Heart left ventricle (tissue), 13 donors: Measurements from ENCODE around the gene GSX1.

Experiments used
- POLR2A ChIP-seq, 2 donors: fragments of 450-650 bp; IDR thresholded peaks; one replicate each; pipeline ENCODE4 v1.6.1; 2017; ENCODE audit warnings: antibody characterized with exemption in 2 of 2, mild to moderate bottlenecking in 2 of 2, moderate library complexity in 2 of 2
- TF ChIP-seq, protein P1 (sequence below), 12 donors: fragments of 200-600 bp; sonication (generic) in 4 of 12; IDR thresholded peaks; one replicate each; pipeline versions ENCODE4 v1.5.0 to v1.8.0; 2018 to 2022; ENCODE audit warnings: antibody characterized with exemption in 12 of 12, mild to moderate bottlenecking in 5 of 12
- donor health status: ischemic (EF 13 %, LVEDD 7.1; RV severe dilation, severe dysfunction).
- donor health status: DM: no; HTN: yes; CAD: no.
- donor health status: DM: no; HTN: no; CAD: no.
- donor health status: ischemic (EF 25% LVEDD 6.9; RV normal size, moderate dysfunction).
- donor health status: ischemic (EF 25% LVEDD 5.7; RV mildly dilated, moderate dysfunction).
- donor health status: ischemic (EF 35%, LVEDD 5.7; RV mildly dilated, moderate dysfunction).
- donor health status: nonischemic (EF 11% LVEDD 7.7; RV severe dilation, severe dysfunction).
- donor health status: DM: yes; HTN: yes; CAD: no.
- donor health status: PGD.
- donor health status: ischemic (EF 29% LVEDD 5.4; RV normal size, mild dysfunction).
- donor health status: nonischemic (EF 23%, LVEDD 6.1; RV moderate dilation, normal function).

DNA sequence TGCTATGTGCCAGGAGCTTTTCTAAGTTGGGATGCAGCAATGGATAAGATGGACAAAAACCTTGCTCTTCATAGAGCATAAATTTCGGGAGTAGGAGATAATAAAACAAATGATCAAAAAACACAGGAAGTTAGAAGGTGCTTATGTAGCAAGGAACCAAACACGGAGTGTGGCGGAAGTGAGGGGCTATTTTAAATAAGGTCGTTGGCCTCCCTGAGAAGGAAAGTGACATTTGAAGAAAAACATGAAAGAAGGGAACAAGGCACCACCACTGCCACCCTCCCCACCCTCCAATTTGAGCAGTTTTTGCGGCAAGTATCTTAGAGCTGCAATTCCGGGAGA is 3.2 kb upstream of the GSX1 start:
- TF ChIP-seq, protein P1, sequence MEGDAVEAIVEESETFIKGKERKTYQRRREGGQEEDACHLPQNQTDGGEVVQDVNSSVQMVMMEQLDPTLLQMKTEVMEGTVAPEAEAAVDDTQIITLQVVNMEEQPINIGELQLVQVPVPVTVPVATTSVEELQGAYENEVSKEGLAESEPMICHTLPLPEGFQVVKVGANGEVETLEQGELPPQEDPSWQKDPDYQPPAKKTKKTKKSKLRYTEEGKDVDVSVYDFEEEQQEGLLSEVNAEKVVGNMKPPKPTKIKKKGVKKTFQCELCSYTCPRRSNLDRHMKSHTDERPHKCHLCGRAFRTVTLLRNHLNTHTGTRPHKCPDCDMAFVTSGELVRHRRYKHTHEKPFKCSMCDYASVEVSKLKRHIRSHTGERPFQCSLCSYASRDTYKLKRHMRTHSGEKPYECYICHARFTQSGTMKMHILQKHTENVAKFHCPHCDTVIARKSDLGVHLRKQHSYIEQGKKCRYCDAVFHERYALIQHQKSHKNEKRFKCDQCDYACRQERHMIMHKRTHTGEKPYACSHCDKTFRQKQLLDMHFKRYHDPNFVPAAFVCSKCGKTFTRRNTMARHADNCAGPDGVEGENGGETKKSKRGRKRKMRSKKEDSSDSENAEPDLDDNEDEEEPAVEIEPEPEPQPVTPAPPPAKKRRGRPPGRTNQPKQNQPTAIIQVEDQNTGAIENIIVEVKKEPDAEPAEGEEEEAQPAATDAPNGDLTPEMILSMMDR (IDR thresholded peaks at IDR 0.05): no peak
- no peak for TF ChIP-seq POLR2A (IDR thresholded peaks at IDR 0.05)
